IPS-18a (cell line): Measurements from ENCODE around the gene TCAP.
A peak's percentile ranks its signal among the peaks of the same experiment; 100 is the strongest.

ENCODE experiments used
- H3K27ac ChIP-seq: one replicate; pipeline ENCODE4 v1.5.1; 2013; ENCODE audit warnings: low read length
- H3K27me3 ChIP-seq: one replicate; pipeline ENCODE4 v1.6.1; 2013; ENCODE audit warnings: mild to moderate bottlenecking, low read length; ENCODE audit not compliant: control insufficient read depth, insufficient read depth
- H3K36me3 ChIP-seq: one replicate; pipeline ENCODE4 v1.6.1; 2013; ENCODE audit warnings: low read depth, low read length; ENCODE audit not compliant: control insufficient read depth
- H3K4me1 ChIP-seq: one replicate; pipeline ENCODE4 v1.6.1; 2013; ENCODE audit warnings: low read depth, low read length; ENCODE audit not compliant: control insufficient read depth
- H3K4me3 ChIP-seq: one replicate; pipeline ENCODE4 v1.5.1; 2013; ENCODE audit warnings: low read length
- H3K9ac ChIP-seq: one replicate; pipeline ENCODE4 v1.6.1; 2013; ENCODE audit warnings: mild to moderate bottlenecking, low read length, moderate library complexity
- H3K9me3 ChIP-seq: one replicate; pipeline ENCODE4 v1.6.1; 2013; ENCODE audit warnings: low read depth, low read length; ENCODE audit not compliant: control insufficient read depth

The TCAP gene

DNA sequence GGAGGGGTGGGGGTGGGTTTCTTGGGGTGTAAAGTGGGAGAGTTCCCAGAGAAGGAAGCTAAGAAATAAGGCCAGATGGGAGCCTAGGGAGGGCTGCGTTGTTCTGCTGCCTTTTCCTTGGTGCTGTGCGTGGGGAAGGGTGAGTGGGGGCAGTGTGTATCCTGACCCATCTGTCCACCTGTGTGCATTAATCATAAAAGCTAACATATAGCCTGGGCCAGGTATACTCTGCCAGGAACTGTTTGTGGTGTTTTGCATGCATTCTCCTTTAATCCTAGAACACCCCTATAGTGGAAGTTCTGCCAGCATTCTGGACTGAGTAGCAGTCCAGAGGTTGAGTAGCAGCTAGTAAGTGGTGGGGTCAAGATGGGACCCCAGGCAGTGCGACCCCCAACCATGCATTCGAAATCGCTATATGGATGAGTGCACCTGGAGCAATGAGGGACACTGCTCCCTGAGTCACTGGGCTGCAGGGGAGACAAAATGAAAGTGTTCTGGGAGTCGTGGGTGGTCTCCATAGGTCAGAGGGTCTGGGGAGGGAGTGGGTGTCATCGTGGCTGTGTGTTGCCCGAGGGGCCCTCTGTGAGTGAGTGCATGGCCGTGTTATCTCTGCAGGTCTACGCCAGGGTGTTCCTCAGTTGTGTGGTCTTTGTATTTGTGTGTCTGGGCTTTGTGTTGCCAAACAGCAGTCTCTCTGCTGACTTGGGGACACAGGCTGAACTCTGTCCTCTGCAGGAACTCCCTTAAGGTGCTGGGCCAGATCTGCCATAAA, 36.0 kb downstream of the TCAP start:
- Histone ChIP-seq H3K36me3 (no peaks in the 10 kb centered on the region), H3K27me3 (no peaks in the 10 kb centered on the region), H3K27ac (peak overlapping the region; percentile 22), H3K9me3 (no peaks in the 10 kb centered on the region), H3K4me3 (peak overlapping the region; percentile 91), H3K4me1 (peaks cover 54% of the 10 kb centered on the region), H3K9ac (peak overlapping the region; percentile 76)

DNA sequence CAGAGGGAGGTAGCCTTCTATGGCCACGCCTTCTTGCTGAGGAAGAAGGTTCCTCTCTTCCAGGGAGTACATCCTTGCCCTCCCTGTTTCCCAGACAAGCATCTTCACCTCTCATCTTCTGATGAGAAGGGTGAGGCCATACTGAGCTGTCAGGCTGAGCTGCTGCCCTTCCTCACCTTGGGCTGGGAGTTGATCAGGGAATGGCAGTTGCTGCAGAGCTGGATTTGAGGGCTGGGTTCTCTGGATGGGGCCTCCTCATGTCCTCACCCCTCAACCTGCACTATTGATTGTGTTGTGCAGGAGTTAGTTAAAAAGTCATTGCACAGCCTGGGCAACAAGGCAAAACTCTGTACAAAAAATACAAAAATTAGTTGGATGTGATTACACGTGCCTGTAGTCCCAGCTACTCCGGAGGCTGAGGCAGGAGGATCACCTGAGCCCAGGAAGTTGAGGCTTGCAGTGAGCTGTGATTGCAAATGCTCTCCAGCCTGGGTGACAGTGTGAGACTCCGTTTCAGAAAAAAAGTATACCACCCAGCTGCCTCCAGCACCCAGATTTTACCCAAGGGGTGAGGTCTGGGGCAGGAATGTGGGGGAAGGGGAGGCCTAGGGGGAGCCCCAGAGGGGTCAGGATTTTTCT, 36.8 kb downstream of the TCAP start:
- no peaks in the 10 kb centered on the region for H3K9me3 ChIP-seq
- H3K36me3 ChIP-seq: peaks cover 4% of the 10 kb centered on the region
- H3K9ac ChIP-seq: peak overlapping the region; percentile 76
- peak overlapping the region; percentile 91 for H3K4me3 ChIP-seq
- H3K4me1 ChIP-seq: peaks cover 48% of the 10 kb centered on the region
- H3K27ac ChIP-seq: no peak overlapping the region
- H3K27me3 ChIP-seq: no peaks in the 10 kb centered on the region

DNA sequence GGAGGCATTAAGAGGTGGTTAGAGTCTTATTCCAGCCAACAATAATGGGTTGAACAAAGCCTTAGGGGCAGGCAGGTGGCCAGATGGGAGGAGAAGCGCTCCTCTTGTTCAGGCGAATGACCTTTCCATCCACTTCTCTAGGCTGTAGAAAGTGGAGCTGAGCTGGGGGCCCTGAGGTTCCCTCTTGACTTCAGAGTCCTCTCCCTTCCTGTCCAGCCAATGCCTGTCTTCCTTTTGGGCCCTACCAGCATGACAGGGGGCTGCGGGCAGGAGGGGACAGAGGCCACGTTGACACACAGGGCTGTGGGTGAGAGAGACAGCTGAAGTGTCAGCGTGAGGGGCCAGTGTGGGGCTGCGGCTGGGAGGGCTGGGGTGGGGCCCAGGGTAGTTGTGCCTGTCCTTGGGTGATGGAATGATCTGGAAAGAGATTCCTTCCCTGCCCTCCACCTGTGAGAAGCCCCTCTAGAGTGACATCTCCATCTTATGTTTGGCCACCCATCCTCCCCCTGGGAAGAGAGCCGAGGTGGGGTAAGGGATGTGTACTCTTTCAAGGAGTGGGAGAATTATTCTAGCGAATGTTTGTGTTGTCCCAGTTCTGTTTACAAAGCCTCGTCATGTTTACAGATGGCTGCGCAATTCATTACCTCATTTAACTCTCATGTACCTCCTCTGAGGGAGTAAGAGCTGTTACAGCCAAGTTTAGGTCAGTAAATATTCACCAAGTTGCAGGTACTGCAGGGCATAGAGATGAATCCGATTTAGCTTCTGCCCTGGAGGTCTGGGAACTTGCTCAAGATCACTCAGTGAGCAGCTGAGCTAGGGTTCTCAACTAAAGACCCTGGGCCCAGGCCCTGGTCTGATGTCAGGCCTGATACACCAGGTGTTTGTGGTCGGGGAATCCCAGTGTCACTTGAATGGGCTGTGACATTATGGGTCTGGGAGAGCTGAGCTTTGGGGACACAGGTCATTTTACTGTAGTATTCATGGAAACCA, 38.0 kb downstream of the TCAP start:
- Histone ChIP-seq H3K36me3 (peaks cover 16% of the 10 kb centered on the region), H3K27ac (no peak overlapping the region), H3K9ac (no peak overlapping the region), H3K9me3 (no peaks in the 10 kb centered on the region), H3K27me3 (no peaks in the 10 kb centered on the region), H3K4me3 (peak overlapping the region; percentile 8), H3K4me1 (peaks cover 48% of the 10 kb centered on the region)

DNA sequence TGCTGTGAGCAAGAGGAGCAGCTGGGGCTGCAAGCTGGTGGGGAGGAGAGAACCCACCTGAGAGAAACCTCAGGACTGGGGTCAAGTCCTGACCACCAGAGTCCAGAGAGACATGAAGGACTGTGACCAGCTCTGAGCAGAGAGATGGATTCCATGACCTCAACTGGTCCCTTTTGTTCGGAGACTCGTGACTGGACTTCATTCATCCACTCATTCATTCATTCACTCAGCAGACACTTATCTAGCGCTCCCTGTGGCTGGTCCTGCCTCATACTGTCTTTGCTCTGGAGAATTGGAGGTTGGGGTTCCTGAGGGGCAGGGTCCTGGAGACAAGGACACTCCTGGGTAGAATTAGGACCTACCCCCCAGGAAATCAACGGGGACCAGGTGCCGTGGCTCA, 38.8 kb downstream of the TCAP start:
- H3K27ac ChIP-seq: no peak overlapping the region
- no peak overlapping the region for H3K9ac ChIP-seq
- H3K4me1 ChIP-seq: peaks cover 48% of the 10 kb centered on the region
- peaks cover 23% of the 10 kb centered on the region for H3K36me3 ChIP-seq
- no peaks in the 10 kb centered on the region for H3K9me3 ChIP-seq
- no peaks in the 10 kb centered on the region for H3K27me3 ChIP-seq
- no peak overlapping the region for H3K4me3 ChIP-seq

DNA sequence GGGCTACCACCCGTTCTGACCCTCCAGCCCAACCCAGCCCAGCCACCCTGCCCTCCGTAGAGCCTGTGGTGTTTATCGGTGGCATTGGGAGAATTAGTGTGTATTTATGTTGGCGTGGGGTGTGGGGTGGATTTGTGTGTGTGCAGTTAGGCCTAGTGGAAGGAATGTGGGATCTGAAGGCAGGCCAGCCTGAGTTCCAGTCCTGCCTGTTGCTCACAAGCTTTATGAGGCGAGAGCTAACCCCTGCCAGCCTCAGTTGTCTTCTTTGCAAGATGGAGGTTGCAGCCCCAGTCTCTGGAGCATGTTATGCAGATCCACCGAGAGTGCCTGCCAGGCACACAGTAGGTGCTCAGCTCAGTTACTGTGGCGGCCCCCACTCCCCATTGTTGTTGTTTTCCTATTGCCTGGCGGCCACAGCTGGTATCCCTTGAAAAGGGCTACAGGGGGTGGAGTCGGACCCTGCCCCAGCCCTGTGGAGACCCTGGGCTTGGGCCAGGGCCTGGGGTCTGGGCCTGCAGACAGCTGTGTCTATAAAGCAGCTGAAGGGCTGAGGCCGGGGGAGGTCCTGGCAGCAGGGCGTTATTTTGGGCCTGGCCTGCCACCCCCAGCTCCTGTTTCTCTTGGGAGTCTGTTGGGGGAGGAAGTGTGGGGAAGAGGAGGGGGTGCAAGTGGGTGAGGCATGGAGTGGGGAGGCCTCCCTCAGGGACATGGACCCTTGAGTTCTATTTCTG, 39.8 kb downstream of the TCAP start:
- Histone ChIP-seq H3K27me3 (no peaks in the 10 kb centered on the region), H3K4me1 (peaks cover 43% of the 10 kb centered on the region), H3K9me3 (no peaks in the 10 kb centered on the region), H3K4me3 (peak overlapping the region; percentile 31), H3K36me3 (peaks cover 34% of the 10 kb centered on the region), H3K9ac (no peak overlapping the region), H3K27ac (peak overlapping the region; percentile 30)

DNA sequence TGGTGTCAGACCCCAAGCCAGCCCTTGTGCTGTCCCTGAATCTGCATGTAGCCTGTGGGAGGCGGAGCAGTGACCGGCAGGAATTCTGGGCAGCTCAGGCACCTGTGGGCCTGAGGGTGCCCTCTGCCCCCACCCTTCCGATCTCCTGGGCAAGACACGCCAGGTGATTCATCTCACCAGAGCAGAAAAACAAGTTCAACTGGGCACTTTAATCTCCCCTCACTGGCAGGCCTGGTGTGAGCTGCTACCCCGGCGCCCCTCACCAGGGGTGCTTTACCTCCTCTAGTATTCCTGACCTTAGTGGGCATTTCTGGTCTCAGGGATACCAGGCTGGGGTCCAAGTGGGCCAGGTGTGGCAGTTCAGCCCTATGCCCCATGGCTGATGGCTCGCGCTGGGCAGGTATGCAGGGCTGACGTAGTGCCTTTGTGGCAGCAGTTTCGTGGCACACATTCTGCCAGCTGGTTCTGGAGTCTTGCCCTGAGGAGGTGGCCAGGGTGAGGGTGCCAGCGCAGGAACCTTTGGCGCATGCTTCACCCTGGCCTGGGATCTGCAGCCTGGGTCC, 40.7 kb downstream of the TCAP start:
- Histone ChIP-seq H3K27me3 (no peaks in the 10 kb centered on the region), H3K27ac (peak overlapping the region; percentile 30), H3K9me3 (no peaks in the 10 kb centered on the region), H3K4me1 (peaks cover 43% of the 10 kb centered on the region), H3K9ac (no peak overlapping the region), H3K4me3 (no peak overlapping the region), H3K36me3 (peaks cover 42% of the 10 kb centered on the region)

DNA sequence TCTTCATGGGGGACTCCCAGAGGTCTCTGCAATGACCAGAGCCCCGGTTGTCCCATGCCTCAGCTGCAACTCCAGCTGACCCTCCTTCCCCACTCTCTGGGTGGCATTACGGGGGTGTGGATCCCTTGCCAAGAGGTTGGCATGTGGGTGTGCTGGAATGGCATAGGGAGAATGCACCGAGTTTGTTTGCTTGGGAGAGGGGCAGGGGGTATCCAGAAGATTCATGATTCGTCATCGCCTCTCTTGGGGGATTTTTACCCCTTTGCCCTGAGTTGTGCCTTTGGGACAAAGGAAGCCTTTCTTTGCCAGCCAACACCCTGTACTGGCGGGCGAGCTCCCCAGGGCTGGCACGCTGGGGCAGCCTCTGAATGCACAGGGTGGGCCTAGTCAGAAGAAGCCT, 41.2 kb downstream of the TCAP start:
- peaks cover 47% of the 10 kb centered on the region for H3K36me3 ChIP-seq
- no peak overlapping the region for H3K4me3 ChIP-seq
- H3K27me3 ChIP-seq: no peaks in the 10 kb centered on the region
- H3K9ac ChIP-seq: no peak overlapping the region
- H3K27ac ChIP-seq: no peak overlapping the region
- peaks cover 40% of the 10 kb centered on the region for H3K4me1 ChIP-seq
- no peaks in the 10 kb centered on the region for H3K9me3 ChIP-seq

DNA sequence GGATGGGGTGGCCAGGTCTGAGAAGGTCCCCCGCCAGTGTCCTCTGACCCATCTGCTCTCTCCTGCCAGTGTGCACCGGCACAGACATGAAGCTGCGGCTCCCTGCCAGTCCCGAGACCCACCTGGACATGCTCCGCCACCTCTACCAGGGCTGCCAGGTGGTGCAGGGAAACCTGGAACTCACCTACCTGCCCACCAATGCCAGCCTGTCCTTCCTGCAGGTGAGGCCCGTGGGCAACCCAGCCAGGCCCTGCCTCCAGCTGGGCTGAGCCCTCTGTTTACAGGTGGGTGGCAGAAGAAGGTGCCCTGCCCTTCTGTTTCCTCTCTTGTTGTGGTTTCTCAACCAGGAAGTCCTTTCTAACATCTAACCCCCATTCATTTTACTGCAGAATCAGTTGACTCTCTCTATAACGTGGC, 41.8 kb downstream of the TCAP start:
- peaks cover 53% of the 10 kb centered on the region for H3K36me3 ChIP-seq
- no peak overlapping the region for H3K4me3 ChIP-seq
- peaks cover 34% of the 10 kb centered on the region for H3K4me1 ChIP-seq
- no peaks in the 10 kb centered on the region for H3K9me3 ChIP-seq
- no peak overlapping the region for H3K27ac ChIP-seq
- H3K9ac ChIP-seq: no peak overlapping the region
- H3K27me3 ChIP-seq: no peaks in the 10 kb centered on the region

DNA sequence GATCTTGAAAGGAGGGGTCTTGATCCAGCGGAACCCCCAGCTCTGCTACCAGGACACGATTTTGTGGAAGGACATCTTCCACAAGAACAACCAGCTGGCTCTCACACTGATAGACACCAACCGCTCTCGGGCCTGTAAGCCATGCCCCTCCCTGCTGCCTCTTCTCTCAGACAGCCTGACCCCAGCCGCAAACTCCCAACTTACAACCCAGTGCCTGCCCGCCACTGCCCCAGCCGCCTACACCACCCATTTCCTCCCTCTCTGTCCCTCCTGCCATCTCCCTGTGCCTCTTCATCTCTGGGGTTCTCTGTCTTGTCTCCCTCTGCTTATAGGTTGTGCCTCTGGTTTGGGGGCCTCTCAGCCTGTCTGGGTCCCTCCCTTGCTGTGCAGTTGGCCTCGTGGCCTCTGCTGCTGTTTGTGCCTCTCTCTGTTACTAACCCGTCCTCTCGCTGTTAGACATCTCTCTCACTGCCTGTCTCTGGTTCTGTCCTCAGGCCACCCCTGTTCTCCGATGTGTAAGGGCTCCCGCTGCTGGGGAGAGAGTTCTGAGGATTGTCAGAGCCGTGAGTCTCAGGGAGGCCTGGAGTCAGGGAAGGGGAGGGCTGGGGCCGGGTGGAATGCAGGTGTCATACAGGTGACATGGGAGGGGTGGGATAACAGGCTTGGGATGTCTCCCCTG, 44.3 kb downstream of the TCAP start:
- peaks cover 73% of the 10 kb centered on the region for H3K36me3 ChIP-seq
- H3K9ac ChIP-seq: no peak overlapping the region

More for the DNA sequence above, 44.3 kb downstream of the TCAP start:
- H3K4me3 ChIP-seq: no peak overlapping the region
- no peaks in the 10 kb centered on the region for H3K27me3 ChIP-seq
- no peak overlapping the region for H3K27ac ChIP-seq
- peaks cover 16% of the 10 kb centered on the region for H3K4me1 ChIP-seq
- H3K9me3 ChIP-seq: no peaks in the 10 kb centered on the region
